Measurements from ENCODE around the gene HSD17B3. TPM values are rescaled to one million over a fixed set of nuclear protein-coding genes. Genes with fewer than 3 reads are reported as not detected.

Gene HSD17B3
- total RNA-seq, 4 donors from 2014 or later: 3.2 TPM; not detected in 3

DNA sequence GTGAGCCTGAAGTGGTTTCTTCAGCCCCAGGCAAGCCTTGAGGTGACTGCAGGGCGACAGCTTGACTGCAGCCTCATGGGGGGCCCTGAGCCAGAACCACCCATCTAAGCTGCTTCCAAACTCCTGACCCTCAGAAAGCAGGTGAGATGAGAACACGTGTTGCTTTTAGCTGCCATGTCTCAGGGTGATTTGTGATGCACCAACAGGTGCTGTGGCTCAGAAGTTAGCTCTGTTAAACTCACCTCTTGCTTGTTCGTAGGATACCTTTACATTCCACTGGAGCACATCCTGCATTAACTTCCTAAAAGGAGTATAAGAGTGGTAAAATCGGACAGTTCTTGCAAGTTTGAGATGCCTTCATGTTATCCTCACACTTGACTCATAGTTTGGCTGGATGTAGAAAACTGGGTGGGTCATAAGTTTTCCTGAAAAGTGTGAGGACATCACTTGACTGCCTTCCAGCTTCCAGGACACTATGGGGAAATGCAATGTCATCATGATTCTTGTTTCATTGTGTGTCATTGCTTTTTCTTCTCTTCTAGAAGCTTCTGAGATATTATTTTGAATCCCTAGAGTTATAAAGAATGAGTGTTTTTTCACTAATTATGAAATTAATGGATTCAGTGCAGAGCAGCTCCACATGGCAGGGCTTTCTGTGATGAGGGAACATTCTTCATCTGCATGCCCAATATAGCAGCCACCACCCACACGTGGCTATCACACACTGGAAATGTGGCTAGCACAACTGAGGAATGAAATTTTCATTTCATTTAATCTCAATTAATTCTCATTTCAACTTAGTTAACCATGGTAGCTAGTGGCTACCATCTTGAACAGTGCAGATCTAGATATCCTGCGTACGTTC lies 92.3 kb downstream of the HSD17B3 start:
- H3K36me3 ChIP-seq: no peaks in the 10 kb centered on the region
- no peak overlapping the region for H3K4me3 ChIP-seq
- DNase-seq: no peak
- intact Hi-C loops (cut with DNase I; ENCODE audit: low total_unique reads): loop anchor here (10.0 kb wide), 1 partner anchor 105 kb away; no protein-coding TSS in a partner anchor
- no peak overlapping the region for H3K27ac ChIP-seq
- no peaks in the 10 kb centered on the region for H3K9me3 ChIP-seq
- H3K4me1 ChIP-seq: no peaks in the 10 kb centered on the region
- no peak for TF ChIP-seq POLR2A (IDR thresholded peaks at IDR 0.05)
- TF ChIP-seq, protein P1, sequence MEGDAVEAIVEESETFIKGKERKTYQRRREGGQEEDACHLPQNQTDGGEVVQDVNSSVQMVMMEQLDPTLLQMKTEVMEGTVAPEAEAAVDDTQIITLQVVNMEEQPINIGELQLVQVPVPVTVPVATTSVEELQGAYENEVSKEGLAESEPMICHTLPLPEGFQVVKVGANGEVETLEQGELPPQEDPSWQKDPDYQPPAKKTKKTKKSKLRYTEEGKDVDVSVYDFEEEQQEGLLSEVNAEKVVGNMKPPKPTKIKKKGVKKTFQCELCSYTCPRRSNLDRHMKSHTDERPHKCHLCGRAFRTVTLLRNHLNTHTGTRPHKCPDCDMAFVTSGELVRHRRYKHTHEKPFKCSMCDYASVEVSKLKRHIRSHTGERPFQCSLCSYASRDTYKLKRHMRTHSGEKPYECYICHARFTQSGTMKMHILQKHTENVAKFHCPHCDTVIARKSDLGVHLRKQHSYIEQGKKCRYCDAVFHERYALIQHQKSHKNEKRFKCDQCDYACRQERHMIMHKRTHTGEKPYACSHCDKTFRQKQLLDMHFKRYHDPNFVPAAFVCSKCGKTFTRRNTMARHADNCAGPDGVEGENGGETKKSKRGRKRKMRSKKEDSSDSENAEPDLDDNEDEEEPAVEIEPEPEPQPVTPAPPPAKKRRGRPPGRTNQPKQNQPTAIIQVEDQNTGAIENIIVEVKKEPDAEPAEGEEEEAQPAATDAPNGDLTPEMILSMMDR (IDR thresholded peaks at IDR 0.05): no peak
- H3K27me3 ChIP-seq: no peaks in the 10 kb centered on the region

DNA sequence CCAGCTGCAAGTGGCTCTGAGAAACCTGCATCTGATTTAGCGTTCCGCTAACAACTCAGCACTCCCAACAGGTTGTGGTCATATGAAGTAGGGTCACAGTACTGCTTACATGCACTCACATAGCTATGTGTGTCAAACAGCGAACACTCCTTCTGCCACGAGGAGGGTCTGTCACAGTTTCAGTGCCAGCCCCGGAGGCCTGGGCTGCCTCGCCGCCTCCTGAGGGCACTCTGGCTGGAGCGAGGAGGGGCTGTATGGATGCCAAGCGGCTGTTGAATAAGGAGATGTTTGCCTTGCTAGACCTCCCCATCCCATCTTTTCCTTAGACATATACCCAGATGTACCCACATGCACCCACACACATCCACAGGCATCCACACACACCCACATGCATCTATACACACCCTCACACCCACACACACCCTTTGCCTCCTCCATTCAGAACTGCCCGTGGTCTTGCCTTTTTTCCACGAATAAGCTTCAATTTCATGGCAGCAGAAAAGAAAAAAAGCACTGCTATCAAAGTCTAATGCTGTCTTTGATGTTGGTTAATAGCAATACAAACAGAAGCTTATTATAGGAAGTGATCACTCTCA lies 95.7 kb downstream of the HSD17B3 start:
- H3K27me3 ChIP-seq: no peaks in the 10 kb centered on the region
- intact Hi-C loops (cut with DNase I; ENCODE audit: low total_unique reads): no loop called here
- H3K27ac ChIP-seq: no peak overlapping the region
- H3K9me3 ChIP-seq: no peaks in the 10 kb centered on the region
- no peaks in the 10 kb centered on the region for H3K36me3 ChIP-seq
- no peak overlapping the region for H3K4me3 ChIP-seq
- no peak for DNase-seq
- TF ChIP-seq, protein P1 (IDR thresholded peaks at IDR 0.05): no peak
- no peaks in the 10 kb centered on the region for H3K4me1 ChIP-seq

DNA sequence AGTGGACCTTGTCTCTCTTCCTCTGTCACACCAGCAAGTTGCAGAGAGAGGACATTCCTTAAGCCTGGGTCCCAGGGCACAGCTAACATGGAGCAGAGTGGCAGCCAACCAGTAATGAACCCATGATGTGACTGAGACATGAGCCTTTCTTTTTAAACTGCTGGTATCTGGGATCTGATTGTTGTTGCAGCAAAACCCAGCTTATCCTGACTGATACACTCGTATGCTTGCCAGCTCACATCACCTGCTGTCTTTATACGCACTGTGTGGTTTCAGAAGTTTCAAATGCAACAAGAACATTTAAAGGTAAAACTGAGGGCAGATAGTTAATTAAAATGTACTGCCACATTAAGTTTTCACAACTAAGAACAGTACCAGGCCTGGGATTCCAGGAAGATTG lies 97.1 kb downstream of the HSD17B3 start:
- Histone ChIP-seq H3K36me3 (no peaks in the 10 kb centered on the region), H3K4me1 (no peaks in the 10 kb centered on the region), H3K27me3 (no peaks in the 10 kb centered on the region), H3K27ac (no peak overlapping the region), H3K4me3 (no peak overlapping the region), H3K9me3 (no peaks in the 10 kb centered on the region)
- DNase-seq: no peak
- intact Hi-C loops (cut with DNase I; ENCODE audit: low total_unique reads): no loop called here
- no peak for TF ChIP-seq POLR2A (IDR thresholded peaks at IDR 0.05)
- TF ChIP-seq, protein P1 (IDR thresholded peaks at IDR 0.05): no peak

DNA sequence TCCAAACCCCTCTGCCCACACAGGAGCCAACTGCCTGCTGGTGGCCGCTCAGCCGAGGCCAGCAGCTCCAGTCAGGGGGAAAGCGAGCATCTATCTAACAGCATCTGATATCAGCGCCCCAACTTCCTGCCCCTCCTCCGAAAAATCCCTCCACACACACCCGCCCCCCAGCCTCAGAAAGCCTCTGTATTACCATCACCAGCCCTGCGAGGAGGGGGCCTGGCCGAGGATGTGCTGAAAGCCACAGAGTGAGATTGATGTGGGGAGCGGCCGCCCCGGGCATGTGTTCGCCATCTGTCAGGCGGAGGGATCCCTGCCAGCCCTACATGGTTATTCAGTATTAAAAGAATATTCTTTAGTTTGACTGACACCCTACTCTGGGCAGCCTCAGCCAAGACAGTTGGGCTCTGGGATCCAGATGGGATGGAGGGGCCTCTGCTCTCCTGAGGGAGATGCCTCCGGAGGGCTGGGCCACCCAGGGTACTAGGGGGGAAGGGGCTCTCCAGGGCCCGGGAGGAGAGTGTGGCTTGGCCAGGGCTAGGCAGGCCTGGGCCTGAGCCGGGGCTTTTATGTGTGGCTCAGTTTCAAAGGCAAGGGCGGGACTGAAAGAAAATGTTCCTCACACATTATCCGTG lies 98.0 kb downstream of the HSD17B3 start:
- no peak for DNase-seq
- intact Hi-C loops (cut with DNase I; ENCODE audit: low total_unique reads): no loop called here
- no peaks in the 10 kb centered on the region for H3K27me3 ChIP-seq
- TF ChIP-seq, protein P1 (IDR thresholded peaks at IDR 0.05): no peak
- TF ChIP-seq POLR2A (IDR thresholded peaks at IDR 0.05): no peak
- H3K9me3 ChIP-seq: no peaks in the 10 kb centered on the region
- no peak overlapping the region for H3K27ac ChIP-seq
- H3K4me3 ChIP-seq: no peak overlapping the region
- no peaks in the 10 kb centered on the region for H3K4me1 ChIP-seq
- no peaks in the 10 kb centered on the region for H3K36me3 ChIP-seq

Measured in uterus (tissue), 4 donors.